GM12891 (cell line): ENCODE results near the gene MAP3K13.

Source experiments
- PAX5 ChIP-seq: IDR thresholded peaks from 2 replicates; pipeline ENCODE4 v1.6.1; 2011; ENCODE audit warnings: low read length, moderate library complexity, mild to moderate bottlenecking; ENCODE audit not compliant: insufficient read depth, severe bottlenecking
- POLR2A ChIP-seq: IDR thresholded peaks from 2 replicates; pipeline ENCODE4 v1.6.1; 2011; ENCODE audit warnings: low read depth, low read length, control low read depth
- POLR2AphosphoS5 ChIP-seq: IDR thresholded peaks from 2 replicates; pipeline ENCODE4 v1.6.1; 2011; ENCODE audit warnings: low read depth, low read length, control low read depth
- POU2F2 ChIP-seq: IDR thresholded peaks from 2 replicates; pipeline ENCODE4 v1.6.1; 2011; ENCODE audit warnings: low read depth, mild to moderate bottlenecking, control low read depth, low read length, moderate library complexity
- TAF1 ChIP-seq: IDR thresholded peaks from 2 replicates; pipeline ENCODE4 v1.6.1; 2011; ENCODE audit warnings: low read depth, low read length, control low read depth

GRCh38 chr3:185421577-185422232, 58.8 kb downstream of the MAP3K13 start:
- TF ChIP-seq POU2F2 (no peak), POLR2AphosphoS5 (no peak), TAF1 (no peak), POLR2A (no peak), PAX5 (no peak)
